HCT116 (cell line): ENCODE measurements around the gene PPP1R1B. TPM values are rescaled to one million over a fixed set of nuclear protein-coding genes. Genes with fewer than 3 reads are reported as not detected.

Source experiments
- ATAC-seq: fragments of 200-7000 bp; cut with Tn5 transposase; 2 replicates; pipeline ENCODE4 v1.9.1; 2020; ENCODE audit warnings: mild to moderate bottlenecking, moderate library complexity
- BruUV-seq: library from RNA; stranded (reverse); fragments of 400-500 nt; replicated peaks from 2 replicates; lab custom pipeline; 2021; lab: Mats Ljungman, UMichigan
- CTCF ChIA-PET: fragments of 300-600 bp; sonication (Branson Sonifier 250); formaldehyde crosslinking; loops from one replicate; lab custom pipeline; 2021; ENCODE audit warnings: antibody characterized with exemption; lab: Charles Lee
- POLR2A ChIA-PET: fragments of 300-600, 350-600 bp; sonication (Branson Sonifier 250); formaldehyde crosslinking; loops from one replicate; lab custom pipeline; 2021; ENCODE audit warnings: antibody characterized with exemption; lab: Charles Lee
- RAD21 ChIA-PET, 2 experiments: fragments of 300-600 bp; sonication (Branson Sonifier 250); formaldehyde crosslinking; loops; one replicate each; lab custom pipeline; 2023; ENCODE audit warnings: low total read pairs in 2 of 2; ENCODE audit not compliant: uncharacterized antibody in 2 of 2, unreplicated experiment in 2 of 2, low non-redundant PET in 1 of 2; lab: Charles Lee
- DNase-seq: peaks from one replicate; pipeline ENCODE4 v3.0.0-alpha.2; 2010; ENCODE audit warnings: low read depth, low spot score
- H2AFZ ChIP-seq: fragments of 200-600 bp; shearing (Covaris generic), sonication (generic); 2 replicates; pipeline ENCODE4 v1.6.1; 2017; ENCODE audit warnings: low read depth, mixed run types, mixed read lengths, antibody characterized with exemption, low read length; ENCODE audit not compliant: poor library complexity, severe bottlenecking
- H3K27ac ChIP-seq: 2 replicates; pipeline ENCODE4 v1.5.1; 2012; ENCODE audit warnings: low read depth, low read length
- H3K27me3 ChIP-seq: fragments of 200-600 bp; sonication (generic); 2 replicates; pipeline ENCODE4 v1.6.1; 2016; ENCODE audit warnings: mixed run types, low read length, mixed read lengths; ENCODE audit not compliant: insufficient read depth
- H3K36me3 ChIP-seq, 2 experiments: fragments of 200-500 bp in 1 of 2; fragments of 200-600 bp in 1 of 2; sonication (Bioruptor generic) in 1 of 2; sonication (generic) in 1 of 2; 2 replicates each; pipeline versions ENCODE4 v1.5.1 to v1.6.1; 2014 to 2016; ENCODE audit warnings: low read length in 2 of 2, inconsistent platforms in 1 of 2, mixed read lengths in 1 of 2, mixed run types in 1 of 2; ENCODE audit not compliant: insufficient read depth in 2 of 2, control insufficient read depth in 1 of 2
- H3K4me1 ChIP-seq, 2 experiments: fragments of 200-600 bp in 1 of 2; sonication (generic) in 1 of 2; 2 replicates each; pipeline versions ENCODE4 v1.5.1 to v1.6.1; 2012 to 2017; ENCODE audit warnings: low read length in 2 of 2, inconsistent platforms in 1 of 2, mild to moderate bottlenecking in 1 of 2, mixed read lengths in 1 of 2, mixed run types in 1 of 2, moderate library complexity in 1 of 2; ENCODE audit not compliant: insufficient read depth in 2 of 2, control insufficient read depth in 1 of 2
- H3K4me2 ChIP-seq: fragments of 200-600 bp; sonication (generic); 2 replicates; pipeline ENCODE4 v1.6.1; 2017; ENCODE audit warnings: mixed run types, low read length, mixed read lengths
- H3K4me3 ChIP-seq, 2 experiments: fragments of 200-600 bp in 1 of 2; sonication (generic) in 1 of 2; replicated peaks in 1 of 2; 2 replicates each; pipeline ENCODE4 v1.5.1; 2011 to 2016; ENCODE audit warnings: low read length in 2 of 2, control low read depth in 1 of 2, low read depth in 1 of 2, mild to moderate bottlenecking in 1 of 2, mixed read lengths in 1 of 2, mixed run types in 1 of 2
- H3K79me2 ChIP-seq: fragments of 200-600 bp; sonication (generic); 2 replicates; pipeline ENCODE4 v1.6.1; 2017; ENCODE audit warnings: mild to moderate bottlenecking, mixed run types, low read length, moderate library complexity, mixed read lengths; ENCODE audit not compliant: insufficient read depth
- H3K9ac ChIP-seq: fragments of 200-600 bp; sonication (generic); 2 replicates; pipeline ENCODE4 v1.6.1; 2016; ENCODE audit warnings: low read length, mixed read lengths
- H3K9me2 ChIP-seq: fragments of 200-600 bp; sonication (generic), shearing (Covaris generic); 2 replicates; pipeline ENCODE4 v1.6.1; 2017; ENCODE audit warnings: mixed run types, mild to moderate bottlenecking, moderate library complexity; ENCODE audit not compliant: insufficient read depth
- H3K9me3 ChIP-seq, 2 experiments: fragments of 200-500 bp in 1 of 2; fragments of 200-600 bp in 1 of 2; sonication (Bioruptor generic) in 1 of 2; sonication (generic) in 1 of 2; 2 replicates each; pipeline ENCODE4 v1.6.1; 2014 to 2017; ENCODE audit warnings: low read length in 2 of 2, mixed read lengths in 2 of 2, inconsistent platforms in 1 of 2, low read depth in 1 of 2, mild to moderate bottlenecking in 1 of 2, mixed run types in 1 of 2, moderate library complexity in 1 of 2; ENCODE audit not compliant: control insufficient read depth in 1 of 2, insufficient read depth in 1 of 2
- H4K20me1 ChIP-seq: fragments of 200-600 bp; sonication (generic), shearing (Covaris generic); 2 replicates; pipeline ENCODE4 v1.6.1; 2017; ENCODE audit warnings: mixed run types, mild to moderate bottlenecking, moderate library complexity; ENCODE audit not compliant: insufficient read depth
- CEBPB ChIP-seq: IDR thresholded peaks from 2 replicates; pipeline ENCODE4 v1.6.1; 2012; ENCODE audit warnings: low read depth
- EGR1 ChIP-seq: IDR thresholded peaks from 2 replicates; pipeline ENCODE4 v1.6.1; 2012; ENCODE audit warnings: low read depth
- ELF1 ChIP-seq: IDR thresholded peaks from 2 replicates; pipeline ENCODE4 v1.6.1; 2012; ENCODE audit warnings: low read depth, borderline replicate concordance
- POLR2A ChIP-seq: IDR thresholded peaks from 2 replicates; pipeline ENCODE4 v1.7.0; 2011; ENCODE audit warnings: borderline replicate concordance; ENCODE audit not compliant: insufficient read depth, insufficient read length; ENCODE audit errors: extremely low read depth
- POLR2AphosphoS5 ChIP-seq: IDR thresholded peaks from 2 replicates; pipeline ENCODE4 v1.6.1; 2011; ENCODE audit warnings: mild to moderate bottlenecking, low read depth, low read length, moderate library complexity
- RAD21 ChIP-seq: IDR thresholded peaks from 2 replicates; pipeline ENCODE4 v1.6.1; 2012; ENCODE audit warnings: low read depth, mild to moderate bottlenecking
- YY1 ChIP-seq: IDR thresholded peaks from 2 replicates; pipeline ENCODE4 v1.6.1; 2011; ENCODE audit warnings: low read length, low read depth, moderate library complexity, mild to moderate bottlenecking; ENCODE audit not compliant: insufficient replicate concordance; ENCODE audit errors: extremely low read depth
- ZFX ChIP-seq: fragments of 450-650 bp; IDR thresholded peaks from 2 replicates; pipeline ENCODE4 v1.6.1; 2017
- intact Hi-C: fragments of 100-400 bp; cut with micrococcal nuclease; formaldehyde crosslinking; loops from 2 replicates; pipeline ENCODE4 v1.10.0; 2022
- total RNA-seq: library from RNA; stranded (reverse); gene quantifications from one replicate; pipeline ENCODE4 v1.2.1, GENCODE V29; 2021; ENCODE audit not compliant: unreplicated experiment
- TF ChIP-seq, protein P1 (sequence below): IDR thresholded peaks from 2 replicates; pipeline ENCODE4 v1.6.1; 2012; ENCODE audit warnings: low read depth
- TF ChIP-seq, protein P2 (sequence below), 3 experiments: fragments of 200-600 bp in 1 of 3; sonication (generic) in 1 of 3; IDR thresholded peaks in 2 of 3; conservative IDR thresholded peaks in 1 of 3; 2 replicates each; pipeline ENCODE4 v1.5.1; 2012 to 2017; ENCODE audit warnings: low read depth in 2 of 3, low read length in 2 of 3, antibody characterized with exemption in 1 of 3, borderline replicate concordance in 1 of 3, control low read depth in 1 of 3, mild to moderate bottlenecking in 1 of 3, mixed read lengths in 1 of 3, mixed run types in 1 of 3, moderate library complexity in 1 of 3; ENCODE audit not compliant: insufficient read depth in 1 of 3

PPP1R1B gene
- total RNA-seq, 1 experiment from 2014 or later: 0.49 TPM

DNA sequence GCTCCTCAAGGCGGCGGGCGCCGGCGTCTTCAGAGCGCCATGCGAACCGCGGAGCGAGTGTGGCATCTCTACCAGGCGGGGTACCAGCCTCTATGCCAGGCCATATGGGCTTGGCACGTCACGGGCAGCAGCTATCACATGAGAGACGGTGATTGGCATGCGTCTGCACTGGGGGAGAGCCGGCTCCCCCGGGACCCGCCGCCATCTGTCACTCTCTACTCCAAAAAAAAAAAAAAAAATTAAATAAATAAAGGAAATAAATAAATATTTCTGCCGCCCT lies 19.0 kb upstream of the PPP1R1B start, which contains the start of gene NEUROD2:
NEUROD2 (minus strand) TSS at position 70 of the 280 bp plus-strand sequence. CDS start 1,321 bp downstream, outside the sequence.
- H3K27me3 ChIP-seq: peaks cover 6% of the 10 kb centered on the region; the same call in 1 of the 2 replicates
- BruUV-seq: no TSS peak
- no peak for ATAC-seq

More for the DNA sequence above, 19.0 kb upstream of the PPP1R1B start, which contains the start of gene NEUROD2:
- H3K36me3 ChIP-seq: no peaks in the 10 kb centered on the region
- H2AFZ ChIP-seq: no peak within 1 kb of the TSS
- no peak for DNase-seq
- no peak within 1 kb of the TSS for H3K9ac ChIP-seq
- no peak within 1 kb of the TSS for H3K4me2 ChIP-seq
- POLR2A ChIA-PET: no interaction called here
- RAD21 ChIA-PET: no interaction called here
- H3K4me1 ChIP-seq: peaks cover 0 to 5% of the 10 kb centered on the region in 2 experiments; a peak in 2 of 4 replicates
- TF ChIP-seq, protein P1, sequence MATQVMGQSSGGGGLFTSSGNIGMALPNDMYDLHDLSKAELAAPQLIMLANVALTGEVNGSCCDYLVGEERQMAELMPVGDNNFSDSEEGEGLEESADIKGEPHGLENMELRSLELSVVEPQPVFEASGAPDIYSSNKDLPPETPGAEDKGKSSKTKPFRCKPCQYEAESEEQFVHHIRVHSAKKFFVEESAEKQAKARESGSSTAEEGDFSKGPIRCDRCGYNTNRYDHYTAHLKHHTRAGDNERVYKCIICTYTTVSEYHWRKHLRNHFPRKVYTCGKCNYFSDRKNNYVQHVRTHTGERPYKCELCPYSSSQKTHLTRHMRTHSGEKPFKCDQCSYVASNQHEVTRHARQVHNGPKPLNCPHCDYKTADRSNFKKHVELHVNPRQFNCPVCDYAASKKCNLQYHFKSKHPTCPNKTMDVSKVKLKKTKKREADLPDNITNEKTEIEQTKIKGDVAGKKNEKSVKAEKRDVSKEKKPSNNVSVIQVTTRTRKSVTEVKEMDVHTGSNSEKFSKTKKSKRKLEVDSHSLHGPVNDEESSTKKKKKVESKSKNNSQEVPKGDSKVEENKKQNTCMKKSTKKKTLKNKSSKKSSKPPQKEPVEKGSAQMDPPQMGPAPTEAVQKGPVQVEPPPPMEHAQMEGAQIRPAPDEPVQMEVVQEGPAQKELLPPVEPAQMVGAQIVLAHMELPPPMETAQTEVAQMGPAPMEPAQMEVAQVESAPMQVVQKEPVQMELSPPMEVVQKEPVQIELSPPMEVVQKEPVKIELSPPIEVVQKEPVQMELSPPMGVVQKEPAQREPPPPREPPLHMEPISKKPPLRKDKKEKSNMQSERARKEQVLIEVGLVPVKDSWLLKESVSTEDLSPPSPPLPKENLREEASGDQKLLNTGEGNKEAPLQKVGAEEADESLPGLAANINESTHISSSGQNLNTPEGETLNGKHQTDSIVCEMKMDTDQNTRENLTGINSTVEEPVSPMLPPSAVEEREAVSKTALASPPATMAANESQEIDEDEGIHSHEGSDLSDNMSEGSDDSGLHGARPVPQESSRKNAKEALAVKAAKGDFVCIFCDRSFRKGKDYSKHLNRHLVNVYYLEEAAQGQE: no peak
- TF ChIP-seq, protein P2, sequence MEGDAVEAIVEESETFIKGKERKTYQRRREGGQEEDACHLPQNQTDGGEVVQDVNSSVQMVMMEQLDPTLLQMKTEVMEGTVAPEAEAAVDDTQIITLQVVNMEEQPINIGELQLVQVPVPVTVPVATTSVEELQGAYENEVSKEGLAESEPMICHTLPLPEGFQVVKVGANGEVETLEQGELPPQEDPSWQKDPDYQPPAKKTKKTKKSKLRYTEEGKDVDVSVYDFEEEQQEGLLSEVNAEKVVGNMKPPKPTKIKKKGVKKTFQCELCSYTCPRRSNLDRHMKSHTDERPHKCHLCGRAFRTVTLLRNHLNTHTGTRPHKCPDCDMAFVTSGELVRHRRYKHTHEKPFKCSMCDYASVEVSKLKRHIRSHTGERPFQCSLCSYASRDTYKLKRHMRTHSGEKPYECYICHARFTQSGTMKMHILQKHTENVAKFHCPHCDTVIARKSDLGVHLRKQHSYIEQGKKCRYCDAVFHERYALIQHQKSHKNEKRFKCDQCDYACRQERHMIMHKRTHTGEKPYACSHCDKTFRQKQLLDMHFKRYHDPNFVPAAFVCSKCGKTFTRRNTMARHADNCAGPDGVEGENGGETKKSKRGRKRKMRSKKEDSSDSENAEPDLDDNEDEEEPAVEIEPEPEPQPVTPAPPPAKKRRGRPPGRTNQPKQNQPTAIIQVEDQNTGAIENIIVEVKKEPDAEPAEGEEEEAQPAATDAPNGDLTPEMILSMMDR (IDR thresholded peaks at IDR 0.05 in 2 of 3, conservative IDR thresholded peaks at IDR 0.05 in 1 of 3; ENCODE audit: borderline replicate concordance in 1 of 3, insufficient read depth in 1 of 3, low read depth in 2 of 3, low read length in 2 of 3): no peak
- no peak for TF ChIP-seq RAD21
- TF ChIP-seq ELF1: no peak
- no peak for TF ChIP-seq POLR2AphosphoS5
- TF ChIP-seq CEBPB: no peak
- TF ChIP-seq POLR2A: no peak
- no peak for TF ChIP-seq YY1
- TF ChIP-seq EGR1: no peak
- TF ChIP-seq ZFX: no peak
- H3K79me2 ChIP-seq: no peaks in the 10 kb centered on the region
- no peak within 1 kb of the TSS for H3K4me3 ChIP-seq
- intact Hi-C loops: no loop called here
- no peaks in the 10 kb centered on the region for H4K20me1 ChIP-seq
- CTCF ChIA-PET: no interaction called here
- H3K9me3 ChIP-seq: no peaks in the 10 kb centered on the region
- H3K27ac ChIP-seq: no peak within 1 kb of the TSS
- H3K9me2 ChIP-seq: no peaks in the 10 kb centered on the region
